Stomach (tissue), 9 donors: ENCODE measurements around the gene TNNI3K. TPM values are rescaled to one million over a fixed set of nuclear protein-coding genes. Genes with fewer than 3 reads are reported as not detected.

Experiments used
- DNase-seq, 2 donors: peaks; one replicate each; pipeline versions ENCODE4 v3.0.0 to v3.0.0-alpha.2; 2013 to 2019
- H3K27ac ChIP-seq, 5 donors: fragments of 200-600 bp in 4 of 5; sonication (generic) in 4 of 5; one replicate each; pipeline ENCODE4 v1.5.1; 2013 to 2019; ENCODE audit warnings: mild to moderate bottlenecking in 1 of 5, moderate library complexity in 1 of 5
- H3K27me3 ChIP-seq, 3 donors: fragments of 200-600 bp; sonication (generic); one replicate each; pipeline ENCODE4 v1.5.1; 2017 to 2019; ENCODE audit warnings: mixed run types in 1 of 3
- H3K36me3 ChIP-seq, 4 donors: fragments of 200-600 bp; sonication (generic); 1 replicate in 3 of 4; 2 replicates in 1 of 4; pipeline ENCODE4 v1.5.1; 2016 to 2019
- H3K4me1 ChIP-seq, 4 donors: fragments of 200-600 bp; sonication (generic); one replicate each; pipeline ENCODE4 v1.5.1; 2016 to 2019
- H3K4me3 ChIP-seq, 4 donors: fragments of 200-600 bp; sonication (generic) in 3 of 4; one replicate each; pipeline ENCODE4 v1.5.1; 2016 to 2019; ENCODE audit warnings: mild to moderate bottlenecking in 1 of 4
- H3K9me3 ChIP-seq, 4 donors: fragments of 200-600 bp; sonication (generic); one replicate each; pipeline ENCODE4 v1.5.1; 2016 to 2019
- EP300 ChIP-seq: sonication (generic); formaldehyde crosslinking; IDR thresholded peaks from one replicate; pipeline ENCODE4 v1.6.1; 2017; ENCODE audit warnings: antibody characterized with exemption
- POLR2A ChIP-seq, 4 donors: fragments of 450-650 bp; IDR thresholded peaks; one replicate each; pipeline ENCODE4 v1.6.1; 2016; ENCODE audit warnings: antibody characterized with exemption in 4 of 4, control low read depth in 2 of 4, mild to moderate bottlenecking in 1 of 4, moderate library complexity in 1 of 4
- POLR2AphosphoS5 ChIP-seq, 3 donors: sonication (generic); formaldehyde crosslinking; IDR thresholded peaks; one replicate each; pipeline ENCODE4 v1.6.1; 2016; ENCODE audit warnings: antibody characterized with exemption in 3 of 3
- WGBS, 5 donors: extraction: QIAGEN DNeasy Blood & Tissue Kit in 3 of 5; methylation state at CpG; one replicate each; pipeline versions ENCODE4 v1.1.5 to v1.1.7; 2013 to 2018; 5-methylcytosine and 5-hydroxymethylcytosine counted together
- intact Hi-C: fragments of 100-400 bp; cut with DNase I; formaldehyde crosslinking; loops from one replicate; pipeline ENCODE4 v1.15.1; 2023; ENCODE audit warnings: low total_unique reads
- polyA plus RNA-seq, 3 donors: library from polyadenylated mRNA; stranded (reverse); fragments of 200-250 nt; gene quantifications; one replicate each; pipeline ENCODE4 v1.2.3, GENCODE V29; 2013
- total RNA-seq, 5 donors: library from RNA; depleted of rRNA; stranded (reverse); fragments of >200 nt; gene quantifications; one replicate each; pipeline versions ENCODE4 v1.1.0 to v1.2.3, GENCODE V29; 2014 to 2016
- TF ChIP-seq, protein P1 (sequence below), 7 experiments: fragments of 450-650 bp in 4 of 7; fragments of 200-600 bp in 3 of 7; sonication (generic) in 3 of 7; IDR thresholded peaks; one replicate each; pipeline ENCODE4 v1.5.1; 2016 to 2019; ENCODE audit warnings: antibody characterized with exemption in 7 of 7, control low read depth in 2 of 7, mild to moderate bottlenecking in 1 of 7
- donor health status: healthy with polysubstance abuse.
- donor health status: Bipolar disorder and iron deficiency.
- donor health status: healthy.

TNNI3K gene
- total and polyA plus RNA-seq, 8 donors = 0.25 to 7.0 (median 1.7) TPM; not detected in 4

DNA sequence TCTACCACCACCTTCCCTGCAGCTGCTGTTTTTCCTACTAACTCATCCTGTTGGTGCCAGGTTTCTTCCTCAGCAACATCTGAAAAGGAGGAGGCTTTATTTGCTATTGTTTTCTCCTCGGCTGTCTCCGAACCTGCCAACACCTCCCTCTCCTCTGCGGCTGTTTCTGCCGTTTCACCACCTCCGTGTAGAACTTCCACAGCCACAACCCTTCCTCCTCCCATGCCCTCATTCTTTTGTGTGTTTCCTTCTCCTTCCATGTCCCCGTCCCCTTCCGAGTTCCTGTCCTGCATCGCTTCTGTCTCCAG, 336.3 kb downstream of the TNNI3K start:
- Histone ChIP-seq H3K36me3 (no peaks in the 10 kb centered on the region), H3K4me1 (no peaks in the 10 kb centered on the region), H3K27ac (no peak overlapping the region), H3K4me3 (no peak overlapping the region), H3K27me3 (no peaks in the 10 kb centered on the region), H3K9me3 (no peaks in the 10 kb centered on the region)
- WGBS, 5 donors = 51 to 66% (median 57%) methylated on average over 8 of the region's 8 CpGs
- no peak for DNase-seq
- TF ChIP-seq EP300 (no peak), POLR2A (IDR thresholded peaks at IDR 0.05) (no peak), POLR2AphosphoS5 (IDR thresholded peaks at IDR 0.05) (no peak)
- TF ChIP-seq, protein P1, sequence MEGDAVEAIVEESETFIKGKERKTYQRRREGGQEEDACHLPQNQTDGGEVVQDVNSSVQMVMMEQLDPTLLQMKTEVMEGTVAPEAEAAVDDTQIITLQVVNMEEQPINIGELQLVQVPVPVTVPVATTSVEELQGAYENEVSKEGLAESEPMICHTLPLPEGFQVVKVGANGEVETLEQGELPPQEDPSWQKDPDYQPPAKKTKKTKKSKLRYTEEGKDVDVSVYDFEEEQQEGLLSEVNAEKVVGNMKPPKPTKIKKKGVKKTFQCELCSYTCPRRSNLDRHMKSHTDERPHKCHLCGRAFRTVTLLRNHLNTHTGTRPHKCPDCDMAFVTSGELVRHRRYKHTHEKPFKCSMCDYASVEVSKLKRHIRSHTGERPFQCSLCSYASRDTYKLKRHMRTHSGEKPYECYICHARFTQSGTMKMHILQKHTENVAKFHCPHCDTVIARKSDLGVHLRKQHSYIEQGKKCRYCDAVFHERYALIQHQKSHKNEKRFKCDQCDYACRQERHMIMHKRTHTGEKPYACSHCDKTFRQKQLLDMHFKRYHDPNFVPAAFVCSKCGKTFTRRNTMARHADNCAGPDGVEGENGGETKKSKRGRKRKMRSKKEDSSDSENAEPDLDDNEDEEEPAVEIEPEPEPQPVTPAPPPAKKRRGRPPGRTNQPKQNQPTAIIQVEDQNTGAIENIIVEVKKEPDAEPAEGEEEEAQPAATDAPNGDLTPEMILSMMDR (IDR thresholded peaks at IDR 0.05) = no peak
- intact Hi-C loops = no loop called here

DNA sequence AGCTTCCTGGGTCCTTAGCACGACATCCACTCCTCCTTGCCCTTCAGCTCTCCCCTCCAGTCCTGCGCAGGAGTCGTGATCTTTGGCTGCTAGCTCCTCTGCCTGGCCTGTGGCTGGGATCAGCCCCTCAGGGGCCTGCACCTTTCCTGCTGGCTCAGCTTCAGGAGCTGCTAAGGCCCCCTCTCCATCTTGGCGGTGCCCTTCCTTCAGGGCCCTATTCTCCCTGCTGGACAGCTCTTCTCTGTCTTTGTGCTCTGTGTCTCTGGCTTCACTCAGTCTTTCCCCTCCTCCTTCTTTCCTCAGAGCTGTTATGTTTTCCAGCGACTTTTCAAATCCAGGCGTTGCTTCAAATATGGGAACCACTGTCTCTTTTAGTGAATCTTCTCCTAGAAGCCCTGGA, 336.7 kb downstream of the TNNI3K start:
- H3K4me1 ChIP-seq = no peaks in the 10 kb centered on the region
- no peaks in the 10 kb centered on the region for H3K9me3 ChIP-seq
- H3K36me3 ChIP-seq = no peaks in the 10 kb centered on the region
- no peak overlapping the region for H3K27ac ChIP-seq
- H3K27me3 ChIP-seq = no peaks in the 10 kb centered on the region
- no peak for TF ChIP-seq POLR2AphosphoS5 (IDR thresholded peaks at IDR 0.05)
- no peak for TF ChIP-seq EP300
- TF ChIP-seq, protein P1 (IDR thresholded peaks at IDR 0.05) = no peak
- TF ChIP-seq POLR2A (IDR thresholded peaks at IDR 0.05) = no peak
- intact Hi-C loops = no loop called here
- 74 to 79% (median 75%) methylated on average over 6 of the region's 6 CpGs for WGBS, 5 donors
- DNase-seq = no peak
- H3K4me3 ChIP-seq = no peak overlapping the region

DNA sequence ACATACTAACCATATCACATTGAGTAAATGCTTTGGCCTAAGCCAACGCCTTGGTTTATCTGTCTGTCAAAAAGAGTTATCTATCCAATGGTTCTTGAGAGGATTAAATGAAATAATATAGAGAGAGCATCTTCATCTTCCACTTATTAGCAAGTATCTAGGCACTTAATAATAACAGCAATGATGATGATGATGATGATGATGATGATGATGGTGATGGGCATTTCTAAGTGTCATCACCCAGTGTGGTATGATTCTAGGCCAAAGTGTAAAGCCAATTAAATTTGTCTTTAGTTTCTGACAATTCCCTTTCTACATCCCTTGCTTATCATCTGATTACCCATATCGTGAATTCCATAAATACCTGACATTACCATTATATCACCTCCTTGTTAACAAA, 342.9 kb downstream of the TNNI3K start:
- 62 to 77% (median 68%) methylated on average over 2 of the region's 2 CpGs for WGBS, 5 donors
- H3K27me3 ChIP-seq = no peaks in the 10 kb centered on the region
- TF ChIP-seq POLR2AphosphoS5 (IDR thresholded peaks at IDR 0.05) = no peak
- TF ChIP-seq EP300 = no peak
- TF ChIP-seq, protein P1 (IDR thresholded peaks at IDR 0.05) = no peak
- TF ChIP-seq POLR2A (IDR thresholded peaks at IDR 0.05) = no peak
- H3K27ac ChIP-seq = no peak overlapping the region
- intact Hi-C loops = no loop called here
- H3K9me3 ChIP-seq = no peaks in the 10 kb centered on the region
- H3K4me3 ChIP-seq = no peak overlapping the region
- no peaks in the 10 kb centered on the region for H3K36me3 ChIP-seq
- DNase-seq = no peak
- H3K4me1 ChIP-seq = no peaks in the 10 kb centered on the region

DNA sequence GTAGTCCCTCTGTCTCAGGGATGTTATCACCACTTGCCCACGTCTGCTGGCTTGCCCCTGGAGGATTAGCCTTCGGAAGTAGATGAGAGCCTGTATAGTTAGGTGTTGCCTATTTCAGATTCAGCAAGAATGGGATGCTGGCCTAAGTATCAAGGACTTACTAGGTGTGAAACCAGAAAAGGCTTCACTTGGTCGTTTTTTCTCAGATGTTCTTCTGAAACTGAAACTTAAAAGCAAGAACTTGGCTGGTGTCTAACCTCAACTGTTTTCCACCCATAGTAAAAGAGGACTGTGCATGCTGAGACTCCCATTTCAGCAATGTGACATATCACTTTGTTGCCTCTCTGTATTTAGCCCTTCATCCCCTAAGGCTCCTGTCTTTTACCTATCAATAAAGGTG, 344.2 kb downstream of the TNNI3K start:
- H3K27me3 ChIP-seq = no peaks in the 10 kb centered on the region
- H3K36me3 ChIP-seq = no peaks in the 10 kb centered on the region
- DNase-seq = no peak
- H3K4me3 ChIP-seq = no peak overlapping the region
- TF ChIP-seq POLR2AphosphoS5 (IDR thresholded peaks at IDR 0.05) (no peak), POLR2A (IDR thresholded peaks at IDR 0.05) (no peak), EP300 (no peak)
- TF ChIP-seq, protein P1 (IDR thresholded peaks at IDR 0.05) = no peak
- no peaks in the 10 kb centered on the region for H3K4me1 ChIP-seq
- WGBS, 5 donors = 39 to 63% (median 59%) methylated on average over 3 of the region's 3 CpGs
- no peaks in the 10 kb centered on the region for H3K9me3 ChIP-seq
- intact Hi-C loops = no loop called here
- H3K27ac ChIP-seq = no peak overlapping the region
